Liver (tissue), 9 donors: ENCODE measurements around the gene NXN. TPM values are rescaled to one million over a fixed set of nuclear protein-coding genes. Genes with fewer than 3 reads are reported as not detected.

ENCODE experiments used
- DNase-seq: peaks from one replicate; pipeline ENCODE4 v3.0.0-alpha.2; 2017; ENCODE audit warnings: low spot score
- H3K27ac ChIP-seq, 2 donors: one replicate each; pipeline ENCODE4 v1.7.0; 2013; ENCODE audit warnings: inconsistent platforms in 2 of 2, low read length in 2 of 2, control low read depth in 1 of 2, low read depth in 1 of 2, mild to moderate bottlenecking in 1 of 2
- H3K27me3 ChIP-seq, 4 donors: one replicate each; pipeline versions ENCODE4 v1.6.1 to v1.7.0; 2013; ENCODE audit warnings: low read length in 3 of 4, inconsistent platforms in 1 of 4, mild to moderate bottlenecking in 1 of 4, moderate library complexity in 1 of 4; ENCODE audit not compliant: control insufficient read depth in 4 of 4, insufficient read depth in 4 of 4
- H3K36me3 ChIP-seq, 4 donors: one replicate each; pipeline versions ENCODE4 v1.6.1 to v1.7.0; 2013; ENCODE audit warnings: low read length in 3 of 4, mild to moderate bottlenecking in 3 of 4, low read depth in 1 of 4, moderate library complexity in 1 of 4; ENCODE audit not compliant: control insufficient read depth in 4 of 4, insufficient read depth in 3 of 4
- H3K4me1 ChIP-seq, 4 donors: one replicate each; pipeline versions ENCODE4 v1.6.1 to v1.7.0; 2013; ENCODE audit warnings: low read length in 3 of 4, mild to moderate bottlenecking in 3 of 4, moderate library complexity in 1 of 4; ENCODE audit not compliant: control insufficient read depth in 4 of 4, insufficient read depth in 4 of 4
- H3K4me3 ChIP-seq, 3 donors: one replicate each; pipeline versions ENCODE4 v1.6.1 to v1.7.0; 2013; ENCODE audit warnings: low read length in 3 of 3, control low read depth in 1 of 3, low read depth in 1 of 3, mild to moderate bottlenecking in 1 of 3
- H3K9ac ChIP-seq, 2 donors: one replicate each; pipeline ENCODE4 v1.7.0; 2013; ENCODE audit warnings: low read length in 2 of 2, mild to moderate bottlenecking in 2 of 2, moderate library complexity in 2 of 2, control low read depth in 1 of 2, low read depth in 1 of 2
- H3K9me3 ChIP-seq, 4 donors: one replicate each; pipeline versions ENCODE4 v1.6.1 to v1.7.0; 2013; ENCODE audit warnings: low read length in 3 of 4; ENCODE audit not compliant: control insufficient read depth in 4 of 4
- ATF3 ChIP-seq: IDR thresholded peaks from 2 replicates; pipeline ENCODE4 v1.6.1; 2016; ENCODE audit warnings: antibody characterized with exemption
- CTCF ChIP-seq: fragments of 150-350 bp; IDR thresholded peaks from 2 replicates; pipeline ENCODE4 v1.5.1; 2017; ENCODE audit warnings: improper control_type of control experiment, low read depth, low read length; ENCODE audit not compliant: missing input control
- FOXA1 ChIP-seq: IDR thresholded peaks from 2 replicates; pipeline ENCODE4 v1.6.1; 2016; ENCODE audit warnings: antibody characterized with exemption
- FOXA2 ChIP-seq: IDR thresholded peaks from 2 replicates; pipeline ENCODE4 v1.6.1; 2016; ENCODE audit warnings: antibody characterized with exemption
- GABPA ChIP-seq, 2 donors: IDR thresholded peaks in 1 of 2; conservative IDR thresholded peaks in 1 of 2; 2 replicates each; pipeline ENCODE4 v1.6.1; 2016; ENCODE audit warnings: antibody characterized with exemption in 2 of 2, mild to moderate bottlenecking in 1 of 2, moderate library complexity in 1 of 2
- JUND ChIP-seq, 2 donors: IDR thresholded peaks; 2 replicates each; pipeline ENCODE4 v1.6.1; 2016; ENCODE audit warnings: antibody characterized with exemption in 2 of 2
- NR2F2 ChIP-seq: IDR thresholded peaks from 2 replicates; pipeline ENCODE4 v1.6.1; 2016; ENCODE audit warnings: antibody characterized with exemption
- RAD21 ChIP-seq, 2 donors: IDR thresholded peaks; 2 replicates each; pipeline ENCODE4 v1.6.1; 2016; ENCODE audit warnings: antibody characterized with exemption in 2 of 2, mild to moderate bottlenecking in 2 of 2
- SP1 ChIP-seq: IDR thresholded peaks from 2 replicates; pipeline ENCODE4 v1.6.1; 2018; ENCODE audit warnings: antibody characterized with exemption, mild to moderate bottlenecking
- TAF1 ChIP-seq: conservative IDR thresholded peaks from 2 replicates; pipeline ENCODE4 v1.6.1; 2016; ENCODE audit warnings: antibody characterized with exemption, mild to moderate bottlenecking
- YY1 ChIP-seq: IDR thresholded peaks from 2 replicates; pipeline ENCODE4 v1.6.1; 2016; ENCODE audit warnings: antibody characterized with exemption, mild to moderate bottlenecking
- whole genome bisulfite sequencing: extraction: QIAGEN DNeasy Blood & Tissue Kit; methylation state at CpG from one replicate; pipeline ENCODE4 v1.1.7; 2013; 5-methylcytosine and 5-hydroxymethylcytosine counted together
- polyA plus RNA-seq, 2 donors: library from polyadenylated mRNA; stranded (reverse) in 1 of 2; unstranded in 1 of 2; fragments of 200-250 nt in 1 of 2; fragments of >200 nt in 1 of 2; fragmentation: Nextera tagmentation in 1 of 2; extraction: Ambion mirVana in 1 of 2; gene quantifications; one replicate each; pipeline versions ENCODE4 v1.2.1 to v1.2.3, GENCODE V29; 2013 to 2015
- total RNA-seq, 2 donors: library from RNA; depleted of rRNA; stranded (reverse); fragments of >200 nt; gene quantifications; one replicate each; pipeline ENCODE4 v1.2.3, GENCODE V29; 2014
- TF ChIP-seq, protein P1 (sequence below): IDR thresholded peaks from 2 replicates; pipeline ENCODE4 v1.6.1; 2016; ENCODE audit warnings: antibody characterized with exemption
- TF ChIP-seq, protein P2 (sequence below): IDR thresholded peaks from 2 replicates; pipeline ENCODE4 v1.6.1; 2016; ENCODE audit warnings: antibody characterized with exemption
- donor health status: healthy.
- donor health status: healthy.
- donor health status: healthy.
- donor health status: healthy.
- donor health status: healthy.

NXN gene
- total and polyA plus RNA-seq, 4 donors, result 2.3 to 4.5 (median 3.3) TPM

DNA sequence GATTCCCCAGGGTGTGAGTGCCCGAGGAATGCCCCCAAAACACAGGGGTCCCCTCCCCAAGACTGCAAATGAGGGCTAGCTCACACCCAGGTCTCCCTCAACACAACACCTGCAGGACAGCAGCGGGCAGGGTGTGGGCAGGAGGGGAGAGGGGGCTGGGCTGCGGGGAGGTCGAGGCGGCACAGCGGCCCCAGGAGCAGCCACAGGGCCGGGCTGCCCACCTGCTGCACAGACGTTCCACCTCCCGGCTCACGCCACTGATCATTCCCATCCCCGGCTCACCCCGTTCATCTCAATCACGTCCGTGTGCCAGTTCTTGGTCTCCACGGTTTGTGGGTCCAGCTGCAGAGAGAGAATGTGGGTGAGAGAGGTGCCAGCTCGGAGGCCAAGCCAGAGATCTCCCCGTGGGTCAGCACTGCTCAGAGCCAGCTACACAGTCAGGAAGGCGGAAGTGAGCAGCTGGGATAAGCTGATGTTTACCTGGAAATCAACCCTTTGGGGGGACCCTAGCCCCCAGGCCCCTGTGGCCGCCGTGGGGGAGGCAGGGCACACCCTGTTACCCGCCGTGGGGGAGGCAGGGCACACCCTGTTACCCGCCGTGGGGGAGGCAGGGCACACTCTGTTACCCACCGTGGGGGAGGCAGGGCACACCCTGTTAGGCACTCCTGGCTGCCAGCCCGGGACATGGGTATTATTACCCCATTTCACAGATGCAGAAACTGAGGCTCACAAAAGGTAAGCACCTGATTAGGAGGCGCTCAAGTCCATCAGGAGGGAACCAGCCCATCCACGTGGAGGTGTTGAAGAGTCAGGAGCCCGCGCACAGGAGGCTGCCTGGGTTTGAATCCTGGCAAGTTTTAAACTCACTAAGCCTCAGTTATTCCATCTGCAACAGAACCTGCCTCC lies 33.5 kb upstream of the NXN start:
- DNase-seq, result no peak
- Histone ChIP-seq H3K9me3 (no peaks in the 10 kb centered on the region), H3K9ac (no peak overlapping the region), H3K4me1 (no peaks in the 10 kb centered on the region), H3K4me3 (no peak overlapping the region), H3K27ac (no peak overlapping the region), H3K27me3 (no peaks in the 10 kb centered on the region), H3K36me3 (peaks cover 0 to 7% (median 4%) of the 10 kb centered on the region in 4 donors)
- 83% methylated on average over 30 of the region's 30 CpGs for WGBS
- TF ChIP-seq RAD21 (IDR thresholded peaks at IDR 0.05), result no peak
- no peak for TF ChIP-seq JUND (IDR thresholded peaks at IDR 0.05)
- no peak for TF ChIP-seq YY1
- no peak for TF ChIP-seq NR2F2
- TF ChIP-seq FOXA2, result no peak

DNA sequence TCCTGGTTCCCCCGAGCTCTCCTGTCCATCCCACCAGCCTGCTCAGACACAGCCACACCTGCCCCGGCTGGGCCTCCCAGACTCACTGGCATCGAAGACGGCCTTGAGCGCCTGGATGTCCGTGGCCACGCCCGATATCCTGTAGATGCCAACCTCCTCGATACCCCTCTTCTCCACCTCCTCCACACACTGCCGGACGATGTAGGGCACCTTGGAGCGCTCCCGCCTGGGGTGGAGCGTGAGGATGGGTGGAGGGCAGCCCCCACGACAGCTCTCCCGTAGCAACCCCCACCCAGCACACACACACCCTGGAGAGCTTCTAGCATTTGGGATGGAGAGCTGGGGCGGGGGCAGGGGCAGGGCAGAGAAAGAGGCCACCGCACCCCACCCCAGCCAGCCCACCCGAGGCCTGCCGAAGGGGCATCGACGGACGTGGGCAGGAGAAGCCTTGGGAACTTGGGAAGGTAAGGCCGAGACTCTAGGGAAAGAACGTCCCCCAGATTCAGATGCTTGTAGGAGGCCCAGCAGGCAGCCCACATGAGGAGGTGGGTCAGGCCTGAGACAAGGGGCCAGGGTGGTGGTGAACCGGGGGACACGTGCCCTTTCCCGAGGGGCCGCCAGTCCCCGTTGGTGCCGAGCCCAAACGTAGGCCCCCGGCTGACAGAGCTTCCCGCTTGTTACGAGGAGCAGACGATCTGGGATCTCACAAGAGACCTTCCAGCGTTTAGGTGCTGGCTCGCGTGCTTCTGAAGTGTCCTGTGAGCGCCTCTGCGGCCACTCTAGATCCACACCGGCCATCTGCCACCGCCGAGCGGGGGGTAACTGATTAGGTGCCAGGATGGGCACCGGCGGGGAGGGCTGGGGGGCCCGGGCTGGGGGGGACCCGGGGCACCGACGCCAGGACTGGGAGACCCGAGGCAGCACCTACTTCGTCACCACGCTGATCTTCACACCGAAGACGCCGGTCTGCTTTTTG lies 32.5 kb upstream of the NXN start:
- no peak for TF ChIP-seq TAF1
- TF ChIP-seq NR2F2, result no peak
- Histone ChIP-seq H3K27ac (no peak overlapping the region), H3K9ac (no peak overlapping the region), H3K4me1 (no peaks in the 10 kb centered on the region), H3K27me3 (no peaks in the 10 kb centered on the region), H3K9me3 (no peaks in the 10 kb centered on the region), H3K36me3 (peaks cover 0 to 7% (median 4%) of the 10 kb centered on the region in 4 donors), H3K4me3 (no peak overlapping the region)
- WGBS, result 87% methylated on average over 57 of the region's 57 CpGs
- DNase-seq, result no peak

GRCh38 chr17:1011138-1011537 lies 31.6 kb upstream of the NXN start:
- Histone ChIP-seq H3K27me3 (no peaks in the 10 kb centered on the region), H3K27ac (no peak overlapping the region), H3K4me1 (no peaks in the 10 kb centered on the region), H3K4me3 (no peak overlapping the region), H3K36me3 (peaks cover 0 to 7% (median 4%) of the 10 kb centered on the region in 4 donors), H3K9ac (no peak overlapping the region), H3K9me3 (no peaks in the 10 kb centered on the region)
- no peak for DNase-seq
- WGBS, result 86% methylated on average over 10 of the region's 10 CpGs
- no peak for TF ChIP-seq NR2F2
- TF ChIP-seq FOXA1, result no peak
- TF ChIP-seq SP1, result no peak
- TF ChIP-seq GABPA (IDR thresholded peaks at IDR 0.05 in 1 of 2, conservative IDR thresholded peaks at IDR 0.05 in 1 of 2), result no peak
- no peak for TF ChIP-seq JUND (IDR thresholded peaks at IDR 0.05)
- TF ChIP-seq FOXA2, result no peak
- TF ChIP-seq CTCF, result no peak
- TF ChIP-seq YY1, result no peak
- TF ChIP-seq, protein P1, sequence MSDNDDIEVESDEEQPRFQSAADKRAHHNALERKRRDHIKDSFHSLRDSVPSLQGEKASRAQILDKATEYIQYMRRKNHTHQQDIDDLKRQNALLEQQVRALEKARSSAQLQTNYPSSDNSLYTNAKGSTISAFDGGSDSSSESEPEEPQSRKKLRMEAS, result no peak
- TF ChIP-seq, protein P2, sequence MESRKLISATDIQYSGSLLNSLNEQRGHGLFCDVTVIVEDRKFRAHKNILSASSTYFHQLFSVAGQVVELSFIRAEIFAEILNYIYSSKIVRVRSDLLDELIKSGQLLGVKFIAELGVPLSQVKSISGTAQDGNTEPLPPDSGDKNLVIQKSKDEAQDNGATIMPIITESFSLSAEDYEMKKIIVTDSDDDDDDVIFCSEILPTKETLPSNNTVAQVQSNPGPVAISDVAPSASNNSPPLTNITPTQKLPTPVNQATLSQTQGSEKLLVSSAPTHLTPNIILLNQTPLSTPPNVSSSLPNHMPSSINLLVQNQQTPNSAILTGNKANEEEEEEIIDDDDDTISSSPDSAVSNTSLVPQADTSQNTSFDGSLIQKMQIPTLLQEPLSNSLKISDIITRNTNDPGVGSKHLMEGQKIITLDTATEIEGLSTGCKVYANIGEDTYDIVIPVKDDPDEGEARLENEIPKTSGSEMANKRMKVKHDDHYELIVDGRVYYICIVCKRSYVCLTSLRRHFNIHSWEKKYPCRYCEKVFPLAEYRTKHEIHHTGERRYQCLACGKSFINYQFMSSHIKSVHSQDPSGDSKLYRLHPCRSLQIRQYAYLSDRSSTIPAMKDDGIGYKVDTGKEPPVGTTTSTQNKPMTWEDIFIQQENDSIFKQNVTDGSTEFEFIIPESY, result no peak
- TF ChIP-seq ATF3, result no peak
